ENCODE measurements around the gene ADAMTSL3. TPM values are rescaled to one million over a fixed set of nuclear protein-coding genes. Genes with fewer than 3 reads are reported as not detected.

The ADAMTSL3 gene
- total and polyA plus RNA-seq, 2 experiments from 2014 or later: 0.61 to 0.87 TPM

DNA sequence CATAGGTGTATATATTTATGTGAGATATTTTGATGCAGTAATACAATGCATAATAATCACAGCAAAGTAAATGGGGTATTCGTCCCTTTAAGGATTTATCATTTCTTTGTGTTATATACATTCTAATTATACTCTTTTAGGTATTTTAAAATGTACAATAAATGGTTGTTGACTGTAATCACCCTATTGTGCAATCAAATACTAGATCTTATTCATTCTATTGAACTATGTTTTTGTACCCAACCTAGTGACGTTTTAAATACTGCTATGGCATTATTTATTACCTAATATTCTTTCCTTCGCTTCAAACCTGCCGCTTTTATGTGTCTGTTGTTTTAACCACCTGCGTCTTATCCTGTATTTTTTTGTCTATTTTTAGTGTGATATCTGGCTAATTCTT, 132.4 kb downstream of the ADAMTSL3 start (continued):
- TF ChIP-seq, protein P1, sequence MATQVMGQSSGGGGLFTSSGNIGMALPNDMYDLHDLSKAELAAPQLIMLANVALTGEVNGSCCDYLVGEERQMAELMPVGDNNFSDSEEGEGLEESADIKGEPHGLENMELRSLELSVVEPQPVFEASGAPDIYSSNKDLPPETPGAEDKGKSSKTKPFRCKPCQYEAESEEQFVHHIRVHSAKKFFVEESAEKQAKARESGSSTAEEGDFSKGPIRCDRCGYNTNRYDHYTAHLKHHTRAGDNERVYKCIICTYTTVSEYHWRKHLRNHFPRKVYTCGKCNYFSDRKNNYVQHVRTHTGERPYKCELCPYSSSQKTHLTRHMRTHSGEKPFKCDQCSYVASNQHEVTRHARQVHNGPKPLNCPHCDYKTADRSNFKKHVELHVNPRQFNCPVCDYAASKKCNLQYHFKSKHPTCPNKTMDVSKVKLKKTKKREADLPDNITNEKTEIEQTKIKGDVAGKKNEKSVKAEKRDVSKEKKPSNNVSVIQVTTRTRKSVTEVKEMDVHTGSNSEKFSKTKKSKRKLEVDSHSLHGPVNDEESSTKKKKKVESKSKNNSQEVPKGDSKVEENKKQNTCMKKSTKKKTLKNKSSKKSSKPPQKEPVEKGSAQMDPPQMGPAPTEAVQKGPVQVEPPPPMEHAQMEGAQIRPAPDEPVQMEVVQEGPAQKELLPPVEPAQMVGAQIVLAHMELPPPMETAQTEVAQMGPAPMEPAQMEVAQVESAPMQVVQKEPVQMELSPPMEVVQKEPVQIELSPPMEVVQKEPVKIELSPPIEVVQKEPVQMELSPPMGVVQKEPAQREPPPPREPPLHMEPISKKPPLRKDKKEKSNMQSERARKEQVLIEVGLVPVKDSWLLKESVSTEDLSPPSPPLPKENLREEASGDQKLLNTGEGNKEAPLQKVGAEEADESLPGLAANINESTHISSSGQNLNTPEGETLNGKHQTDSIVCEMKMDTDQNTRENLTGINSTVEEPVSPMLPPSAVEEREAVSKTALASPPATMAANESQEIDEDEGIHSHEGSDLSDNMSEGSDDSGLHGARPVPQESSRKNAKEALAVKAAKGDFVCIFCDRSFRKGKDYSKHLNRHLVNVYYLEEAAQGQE (IDR thresholded peaks at IDR 0.05; ENCODE audit: unreplicated experiment): no peak
- TF ChIP-seq NANOG (IDR thresholded peaks at IDR 0.05; ENCODE audit: borderline replicate concordance) (no peak), JUNB (IDR thresholded peaks at IDR 0.05; ENCODE audit: unreplicated experiment) (no peak), ZNF114 (CRISPR knock-in tag; IDR thresholded peaks at IDR 0.05) (no peak)

DNA sequence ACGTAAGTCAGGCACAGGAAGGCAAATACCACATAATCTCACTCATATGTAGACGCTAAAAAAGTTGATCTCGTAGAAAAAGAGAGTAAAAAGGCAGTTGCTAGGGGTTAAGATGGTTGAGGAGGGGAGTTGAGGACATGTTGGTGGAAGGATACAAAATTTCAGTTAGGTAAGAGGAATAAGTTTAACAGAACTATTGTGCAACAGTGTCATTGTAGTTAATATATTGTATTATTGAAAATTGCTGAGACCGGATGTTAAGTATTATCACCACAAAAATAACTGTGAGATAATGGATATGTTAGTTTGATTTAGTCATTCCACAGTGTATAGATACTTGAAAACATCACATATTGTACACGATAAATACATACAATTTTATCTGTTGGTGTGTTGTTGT, 139.1 kb downstream of the ADAMTSL3 start:
- no peak overlapping the region for H2AFZ ChIP-seq
- H4K20me1 ChIP-seq (replicated peaks; ENCODE audit: insufficient read depth): no peaks in the 10 kb centered on the region
- Mint-ChIP-seq H3K9me3 (no peaks in the 10 kb centered on the region), H3K27ac (no peak overlapping the region), H3K27me3 (ENCODE audit: insufficient read depth, low read depth, poor library complexity) (no peaks in the 10 kb centered on the region), H3K4me3 (no peak overlapping the region), H3K4me1 (no peaks in the 10 kb centered on the region), H3K36me3 (ENCODE audit: low read depth) (no peaks in the 10 kb centered on the region)
- ATAC-seq: no peak
- no peaks in the 10 kb centered on the region for H3K27me3 ChIP-seq (ENCODE audit: insufficient read depth)
- no peaks in the 10 kb centered on the region for H3K9me2 ChIP-seq (ENCODE audit: insufficient read depth)
- H3F3A ChIP-seq (replicated peaks; ENCODE audit: low read depth): no peaks in the 10 kb centered on the region
- TF ChIP-seq ZNF331 (CRISPR knock-in tag; IDR thresholded peaks at IDR 0.05; ENCODE audit: low read depth) (no peak), EZH2phosphoT487 (IDR thresholded peaks at IDR 0.05; ENCODE audit: unreplicated experiment) (no peak), EZH2 (IDR thresholded peaks at IDR 0.05; ENCODE audit: low read depth, unreplicated experiment) (no peak), NANOG (IDR thresholded peaks at IDR 0.05; ENCODE audit: borderline replicate concordance) (no peak), STAT1 (IDR thresholded peaks at IDR 0.05; ENCODE audit: unreplicated experiment) (no peak)
- no peak overlapping the region for H3K4me2 ChIP-seq
- no peak for DNase-seq (ENCODE audit: low spot score)
- H3K36me3 ChIP-seq (ENCODE audit: insufficient read depth): no peaks in the 10 kb centered on the region
- H3K4me1 ChIP-seq (ENCODE audit: insufficient read depth): no peaks in the 10 kb centered on the region
- H3K27ac ChIP-seq (ENCODE audit: low read depth): no peak overlapping the region
- no peaks in the 10 kb centered on the region for H3K79me2 ChIP-seq (replicated peaks; ENCODE audit: insufficient read depth)
- H3K4me3 ChIP-seq: no peak overlapping the region

DNA sequence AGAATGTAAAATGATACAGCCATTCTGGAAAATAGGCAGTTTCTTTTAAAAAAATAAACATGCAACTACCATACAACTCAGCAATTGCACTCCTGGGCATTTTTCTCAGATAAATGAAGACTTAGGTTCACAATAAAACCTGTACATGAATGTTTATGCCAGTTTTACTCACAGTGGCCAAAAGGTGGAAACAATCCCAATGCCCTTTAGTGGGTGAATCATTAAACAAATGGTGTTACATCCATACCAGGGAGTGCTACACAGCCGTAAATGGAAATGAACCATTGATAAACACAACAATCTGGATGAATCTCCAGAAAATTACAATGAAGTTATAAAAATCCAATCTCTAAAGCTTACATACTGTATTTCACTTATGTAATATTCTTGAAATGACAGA, 140.3 kb downstream of the ADAMTSL3 start:
- H3K9me3 Mint-ChIP-seq: no peaks in the 10 kb centered on the region
- H3K9me2 ChIP-seq (ENCODE audit: insufficient read depth): no peaks in the 10 kb centered on the region
- no peak for DNase-seq (ENCODE audit: low spot score)
- H3K4me3 Mint-ChIP-seq: no peak overlapping the region
- H3K36me3 Mint-ChIP-seq (ENCODE audit: low read depth): no peaks in the 10 kb centered on the region
- no peak overlapping the region for H2AFZ ChIP-seq
- H4K20me1 ChIP-seq (replicated peaks; ENCODE audit: insufficient read depth): no peaks in the 10 kb centered on the region
- no peaks in the 10 kb centered on the region for H3K27me3 ChIP-seq (ENCODE audit: insufficient read depth)
- no peaks in the 10 kb centered on the region for H3K36me3 ChIP-seq (ENCODE audit: insufficient read depth)
- no peak overlapping the region for H3K27ac Mint-ChIP-seq
- no peaks in the 10 kb centered on the region for H3K4me1 Mint-ChIP-seq
- H3K27me3 Mint-ChIP-seq (ENCODE audit: insufficient read depth, low read depth, poor library complexity): no peaks in the 10 kb centered on the region
- no peak for ATAC-seq
- H3K4me2 ChIP-seq: no peak overlapping the region
- H3F3A ChIP-seq (replicated peaks; ENCODE audit: low read depth): no peaks in the 10 kb centered on the region
- H3K27ac ChIP-seq (ENCODE audit: low read depth): no peak overlapping the region
- no peak overlapping the region for H3K4me3 ChIP-seq
- H3K79me2 ChIP-seq (replicated peaks; ENCODE audit: insufficient read depth): no peaks in the 10 kb centered on the region
- no peaks in the 10 kb centered on the region for H3K4me1 ChIP-seq (ENCODE audit: insufficient read depth)
- TF ChIP-seq EZH2 (IDR thresholded peaks at IDR 0.05; ENCODE audit: low read depth, unreplicated experiment) (no peak), ZNF114 (CRISPR knock-in tag; IDR thresholded peaks at IDR 0.05) (no peak), POLR2AphosphoS5 (IDR thresholded peaks at IDR 0.05; ENCODE audit: low read depth) (no peak), EZH2phosphoT487 (IDR thresholded peaks at IDR 0.05; ENCODE audit: unreplicated experiment) (no peak), CREB1 (CRISPR knock-in tag; IDR thresholded peaks at IDR 0.05; ENCODE audit: low read depth) (no peak), JUNB (IDR thresholded peaks at IDR 0.05; ENCODE audit: unreplicated experiment) (no peak), NANOG (IDR thresholded peaks at IDR 0.05; ENCODE audit: borderline replicate concordance) (no peak), ZNF331 (CRISPR knock-in tag; IDR thresholded peaks at IDR 0.05; ENCODE audit: low read depth) (no peak)
- TF ChIP-seq, protein P2, sequence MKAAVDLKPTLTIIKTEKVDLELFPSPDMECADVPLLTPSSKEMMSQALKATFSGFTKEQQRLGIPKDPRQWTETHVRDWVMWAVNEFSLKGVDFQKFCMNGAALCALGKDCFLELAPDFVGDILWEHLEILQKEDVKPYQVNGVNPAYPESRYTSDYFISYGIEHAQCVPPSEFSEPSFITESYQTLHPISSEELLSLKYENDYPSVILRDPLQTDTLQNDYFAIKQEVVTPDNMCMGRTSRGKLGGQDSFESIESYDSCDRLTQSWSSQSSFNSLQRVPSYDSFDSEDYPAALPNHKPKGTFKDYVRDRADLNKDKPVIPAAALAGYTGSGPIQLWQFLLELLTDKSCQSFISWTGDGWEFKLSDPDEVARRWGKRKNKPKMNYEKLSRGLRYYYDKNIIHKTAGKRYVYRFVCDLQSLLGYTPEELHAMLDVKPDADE (IDR thresholded peaks at IDR 0.05): no peak
- TF ChIP-seq, protein P1 (IDR thresholded peaks at IDR 0.05; ENCODE audit: unreplicated experiment): no peak
- TF ChIP-seq, protein P3, sequence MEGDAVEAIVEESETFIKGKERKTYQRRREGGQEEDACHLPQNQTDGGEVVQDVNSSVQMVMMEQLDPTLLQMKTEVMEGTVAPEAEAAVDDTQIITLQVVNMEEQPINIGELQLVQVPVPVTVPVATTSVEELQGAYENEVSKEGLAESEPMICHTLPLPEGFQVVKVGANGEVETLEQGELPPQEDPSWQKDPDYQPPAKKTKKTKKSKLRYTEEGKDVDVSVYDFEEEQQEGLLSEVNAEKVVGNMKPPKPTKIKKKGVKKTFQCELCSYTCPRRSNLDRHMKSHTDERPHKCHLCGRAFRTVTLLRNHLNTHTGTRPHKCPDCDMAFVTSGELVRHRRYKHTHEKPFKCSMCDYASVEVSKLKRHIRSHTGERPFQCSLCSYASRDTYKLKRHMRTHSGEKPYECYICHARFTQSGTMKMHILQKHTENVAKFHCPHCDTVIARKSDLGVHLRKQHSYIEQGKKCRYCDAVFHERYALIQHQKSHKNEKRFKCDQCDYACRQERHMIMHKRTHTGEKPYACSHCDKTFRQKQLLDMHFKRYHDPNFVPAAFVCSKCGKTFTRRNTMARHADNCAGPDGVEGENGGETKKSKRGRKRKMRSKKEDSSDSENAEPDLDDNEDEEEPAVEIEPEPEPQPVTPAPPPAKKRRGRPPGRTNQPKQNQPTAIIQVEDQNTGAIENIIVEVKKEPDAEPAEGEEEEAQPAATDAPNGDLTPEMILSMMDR (conservative IDR thresholded peaks at IDR 0.05; ENCODE audit: low read depth in 2 of 2): no peak
